GM19239 (cell line): Measurements from ENCODE around the gene TLE4.
A peak's percentile ranks its signal among the peaks of the same experiment; 100 is the strongest.
"Not testable (repeated sequence)": the region's sequence is repeated elsewhere in the genome, so short reads cannot be mapped to it uniquely, and the experiment has no call there.

ENCODE experiments used
- DNase-seq: peaks from one replicate; pipeline ENCODE4 v3.0.0; 2011; ENCODE audit warnings: low spot score; ENCODE audit not compliant: insufficient read length
- FAIRE-seq: peaks from 2 replicates; lab custom pipeline; 2011; peaks lifted over from hg19 to GRCh38; lab: Jason Lieb, UNC

Gene TLE4

DNA sequence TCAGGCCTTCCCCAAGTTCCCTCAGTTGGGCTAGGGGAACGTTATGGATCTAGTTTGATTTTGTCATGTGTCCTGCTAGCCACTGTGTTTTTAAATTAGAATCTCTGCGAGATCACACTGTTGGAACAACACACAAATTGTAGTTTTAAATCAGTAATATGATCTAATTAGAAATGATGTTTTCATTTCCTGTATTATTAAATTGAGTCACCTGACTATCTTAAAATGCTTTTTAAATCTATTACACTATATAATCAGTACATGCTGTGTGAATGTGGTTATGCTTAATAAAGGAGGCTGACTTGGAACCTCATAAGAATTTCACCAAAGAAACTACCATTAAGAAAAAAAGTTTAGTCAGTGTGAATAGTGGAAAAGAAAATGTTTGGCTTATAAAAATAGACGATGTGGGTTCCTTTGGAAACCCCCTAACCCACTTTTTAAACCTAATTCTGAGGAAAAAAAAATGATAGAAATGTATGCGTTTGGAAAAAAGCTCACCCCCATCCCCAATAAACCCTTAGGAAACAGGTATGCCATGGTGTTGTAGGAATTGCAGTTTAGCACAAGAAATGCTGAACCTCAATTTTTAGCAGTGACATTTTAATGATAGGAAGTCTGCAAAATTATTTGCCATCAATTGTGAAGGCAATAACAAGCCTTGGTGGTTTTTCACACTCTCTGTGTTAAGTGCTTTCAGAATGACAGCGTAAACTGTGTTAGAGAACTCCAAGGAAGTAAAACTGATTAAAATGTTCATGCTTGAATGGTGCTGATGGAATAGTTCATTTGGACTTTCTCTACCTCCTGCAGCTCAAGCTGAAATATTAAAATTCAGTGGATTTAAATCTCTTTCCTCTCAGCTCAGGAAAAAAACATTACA is 59.0 kb downstream of the TLE4 start:
- DNase-seq, result no peak
- no peak for FAIRE-seq

DNA sequence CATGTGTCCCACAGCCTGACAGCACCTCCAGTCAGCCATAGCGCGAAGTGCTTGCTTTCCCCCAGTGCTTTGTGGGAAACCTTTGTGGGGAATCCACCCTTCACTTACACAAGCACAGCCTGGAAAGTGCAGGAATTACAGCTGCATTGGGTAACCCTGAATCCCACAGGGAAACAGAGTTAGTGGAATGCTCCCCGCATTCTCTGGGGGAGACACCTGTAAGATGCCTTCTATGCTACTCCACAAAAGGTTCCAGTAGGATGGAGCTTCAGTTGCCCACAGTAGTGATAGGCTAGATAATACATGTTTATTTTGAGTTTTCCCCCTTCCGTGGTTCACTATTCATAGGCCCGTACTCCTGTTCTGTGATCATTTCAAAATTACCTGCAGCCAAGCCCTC is 60.3 kb downstream of the TLE4 start:
- FAIRE-seq (no peak), DNase-seq (no peak)

DNA sequence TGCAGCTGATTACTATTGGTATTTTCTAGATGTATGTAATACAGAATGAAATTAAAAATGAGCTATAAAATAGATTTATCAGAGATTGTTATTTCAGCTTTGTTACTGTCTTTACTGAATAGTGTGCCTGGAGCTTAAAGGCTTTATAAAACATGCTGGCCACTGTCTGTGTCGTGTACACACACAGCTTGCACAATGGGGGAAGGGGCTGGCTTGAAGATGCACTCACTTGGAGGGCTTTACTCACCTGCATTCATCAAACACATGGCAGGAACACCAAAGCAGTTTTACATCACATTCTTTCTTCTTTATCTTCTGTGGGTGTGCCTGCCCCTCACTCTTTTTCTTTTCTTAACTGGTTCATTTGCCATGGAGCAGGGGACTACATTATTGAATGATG is 60.9 kb downstream of the TLE4 start:
- FAIRE-seq, result no peak
- DNase-seq, result no peak

DNA sequence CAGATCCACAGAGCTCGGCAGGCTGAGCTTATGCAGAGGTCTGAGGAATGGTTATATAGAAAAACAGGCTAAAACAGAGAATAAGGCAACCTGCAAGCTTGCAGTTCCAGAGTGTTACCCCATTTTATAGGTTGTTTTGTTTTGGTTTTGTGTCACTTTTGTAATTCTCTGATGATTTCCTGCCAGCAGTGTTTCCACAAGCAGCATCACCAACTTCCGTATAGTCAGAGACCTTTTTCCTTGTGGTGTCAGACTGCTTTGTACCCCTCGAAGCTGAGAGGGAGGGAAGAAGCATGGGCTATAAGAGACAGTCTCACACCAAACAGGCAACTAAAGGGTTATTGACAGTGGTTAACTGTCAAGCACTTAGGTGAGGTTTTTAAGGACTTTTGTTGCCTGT is 61.8 kb downstream of the TLE4 start:
- no peak for FAIRE-seq
- DNase-seq, result no peak

DNA sequence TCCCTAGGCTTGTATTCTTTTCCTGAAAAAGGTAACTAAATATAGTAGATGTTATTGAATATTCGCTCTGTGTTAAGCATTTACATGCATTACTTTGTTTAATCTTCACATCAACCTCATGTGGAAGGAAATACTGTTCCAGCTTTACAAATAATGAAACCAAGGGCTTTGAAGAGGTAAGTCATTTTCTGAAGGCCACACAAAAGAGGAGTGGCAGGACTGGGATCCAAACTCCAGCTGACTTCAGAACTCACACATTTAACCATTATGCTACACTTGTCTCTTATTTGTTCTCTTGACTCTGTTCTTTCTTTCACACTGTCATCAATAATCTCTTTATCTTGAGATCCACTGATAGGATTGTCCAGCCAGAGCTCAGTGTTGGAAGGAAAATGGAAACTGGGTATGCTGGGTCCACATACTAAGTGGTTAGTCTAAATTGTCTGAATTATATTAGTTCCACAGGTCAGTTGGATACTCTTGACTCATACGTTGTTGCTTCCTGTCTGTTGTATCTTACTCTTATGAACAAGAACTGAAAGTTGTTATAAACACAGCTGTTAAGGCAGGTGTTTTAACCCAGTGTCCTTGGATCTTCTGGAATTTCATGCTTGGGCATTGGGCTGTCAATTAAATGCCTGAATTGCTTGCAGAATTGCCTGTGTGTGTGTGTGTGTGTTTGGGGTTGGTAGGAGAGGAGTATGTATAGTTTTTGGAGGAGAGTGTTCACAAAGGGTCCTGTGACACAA is 65.6 kb downstream of the TLE4 start:
- FAIRE-seq, result peak; percentile 47
- DNase-seq, result no peak

DNA sequence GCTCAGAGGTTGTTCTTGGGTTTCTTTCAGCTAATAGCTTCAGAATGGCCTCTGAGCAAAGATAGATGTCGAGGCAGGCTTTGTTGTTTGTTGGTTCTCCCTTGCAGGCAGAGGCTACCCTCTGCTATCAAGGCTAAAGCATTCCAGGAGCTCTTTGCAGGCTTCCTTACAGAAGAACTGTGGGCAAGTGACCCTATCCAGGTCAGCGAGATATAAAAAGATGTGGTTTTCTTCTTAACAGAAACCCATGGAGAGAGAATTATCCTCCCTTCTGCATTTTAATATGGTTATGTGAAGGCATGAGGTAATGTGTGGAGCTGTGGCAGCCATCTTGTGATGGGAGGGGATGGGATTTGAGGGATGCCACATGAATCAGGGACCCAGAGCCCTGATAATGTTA is 67.0 kb downstream of the TLE4 start:
- FAIRE-seq (no peak), DNase-seq (no peak)

DNA sequence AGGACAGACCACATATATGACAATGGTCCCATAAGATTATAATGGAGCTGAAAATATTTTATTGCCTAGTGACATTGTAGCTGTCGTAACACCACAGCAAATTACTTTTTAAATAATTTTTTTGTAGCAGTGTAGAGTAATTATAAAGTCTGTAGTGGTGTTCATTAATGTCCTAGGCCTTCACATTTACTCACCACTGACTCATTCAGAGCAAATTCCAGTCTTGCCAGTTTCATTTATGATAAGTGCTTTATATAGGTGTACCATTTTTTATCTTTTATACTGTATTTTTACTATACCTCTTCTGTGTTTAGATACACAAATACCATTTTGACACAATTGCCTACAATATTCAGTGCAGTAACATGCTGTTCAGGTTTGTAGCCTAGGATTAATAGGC is 67.6 kb downstream of the TLE4 start:
- no peak for DNase-seq
- no peak for FAIRE-seq

DNA sequence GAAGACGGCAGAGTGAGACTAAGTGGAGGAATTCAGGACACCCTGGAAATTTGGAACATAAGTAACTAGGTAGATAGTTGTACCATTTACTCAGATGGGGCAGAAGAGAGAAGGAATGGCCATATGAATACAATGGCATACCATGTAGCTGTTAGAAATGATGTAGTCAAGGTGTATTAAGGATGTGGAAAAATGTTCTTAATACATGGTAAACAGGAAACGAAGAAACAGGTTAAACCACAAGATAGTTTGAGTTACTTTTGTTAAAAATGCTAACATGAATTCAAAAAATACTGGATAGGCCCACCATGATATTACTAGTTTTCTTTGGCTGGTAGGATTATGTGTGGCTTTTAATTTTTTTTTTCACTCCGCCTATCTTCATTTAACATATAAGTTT is 68.3 kb downstream of the TLE4 start:
- not testable (repeated sequence) for FAIRE-seq

DNA sequence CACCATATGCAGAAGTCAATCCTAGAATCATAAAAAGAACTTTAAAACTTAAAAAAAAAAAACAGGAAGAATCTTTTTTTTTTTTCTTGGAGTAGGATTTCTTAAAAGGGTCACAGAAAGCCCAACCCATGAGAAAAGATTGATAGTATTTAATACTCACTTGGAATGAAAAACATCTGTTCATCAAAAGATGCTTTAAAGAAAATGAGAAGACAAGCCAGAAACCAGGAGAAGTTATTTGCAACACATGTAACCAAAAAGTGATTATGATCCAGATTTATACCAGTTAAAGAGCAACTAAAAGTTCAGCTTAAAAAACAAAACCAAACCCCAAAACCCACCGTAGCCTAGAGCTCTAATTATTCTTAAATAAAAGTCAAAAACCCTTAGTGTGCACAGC is 69.3 kb downstream of the TLE4 start:
- no peak for DNase-seq
- no peak for FAIRE-seq

More for the DNA sequence above, 68.3 kb downstream of the TLE4 start:
- DNase-seq, result not testable (repeated sequence)

DNA sequence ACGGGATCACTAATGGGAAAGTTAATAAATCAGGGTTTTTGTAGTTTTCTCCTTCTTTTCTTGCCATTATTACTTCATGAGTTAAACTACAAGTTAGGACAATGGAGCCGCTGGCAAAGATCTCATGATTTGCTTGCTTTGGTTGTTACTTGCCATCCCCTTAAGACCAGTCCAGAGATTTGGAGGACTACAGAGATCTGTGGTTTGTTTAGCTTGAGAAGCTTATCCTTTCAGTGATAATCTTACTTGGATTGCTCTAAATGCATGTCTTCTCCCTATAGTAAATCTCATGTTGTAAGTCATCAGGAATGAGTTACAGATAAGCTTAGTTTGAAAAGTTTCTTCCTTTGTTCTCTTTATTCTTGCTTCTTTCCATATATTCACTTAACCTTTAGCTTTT is 70.9 kb downstream of the TLE4 start:
- FAIRE-seq (no peak), DNase-seq (no peak)

DNA sequence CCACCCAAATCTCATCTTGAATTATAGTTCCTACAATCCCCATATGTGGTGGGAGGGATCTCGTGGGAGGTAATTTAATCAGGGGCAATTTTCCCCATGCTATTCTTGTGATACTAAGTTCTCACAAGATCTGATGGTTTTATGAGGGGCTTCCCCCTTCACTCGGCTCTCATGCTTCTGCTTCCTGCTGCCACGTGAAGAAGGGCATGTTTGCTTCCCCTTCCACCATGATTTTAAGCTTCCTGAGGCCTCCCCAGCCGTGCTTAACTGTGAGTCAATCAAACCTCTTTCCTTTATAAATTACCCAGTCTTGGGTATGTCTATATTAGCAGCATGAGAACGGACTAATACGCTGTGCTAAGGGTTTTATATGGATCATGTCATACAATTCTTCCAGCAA is 72.3 kb downstream of the TLE4 start:
- DNase-seq (no peak), FAIRE-seq (no peak)

DNA sequence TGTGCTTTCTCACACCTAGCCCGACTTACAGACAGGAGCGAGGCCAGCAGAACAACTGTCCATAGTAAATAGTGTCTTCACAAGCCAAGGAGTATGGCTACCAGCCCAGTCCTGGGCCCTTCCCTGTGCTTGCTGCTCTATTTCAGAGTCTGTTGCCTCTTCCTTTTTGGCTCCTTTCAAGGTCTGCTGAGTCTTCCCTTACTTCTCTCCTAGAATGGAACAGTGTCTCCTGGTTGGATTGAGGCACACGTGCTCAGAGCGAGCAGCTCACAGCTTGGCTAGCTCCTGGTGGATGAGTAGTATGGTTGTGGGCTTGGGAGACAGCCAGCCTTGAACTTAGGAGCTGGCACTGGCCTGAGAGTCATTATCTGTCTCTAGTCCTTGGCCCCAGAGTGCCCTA is 72.8 kb downstream of the TLE4 start:
- no peak for DNase-seq
- FAIRE-seq, result no peak

DNA sequence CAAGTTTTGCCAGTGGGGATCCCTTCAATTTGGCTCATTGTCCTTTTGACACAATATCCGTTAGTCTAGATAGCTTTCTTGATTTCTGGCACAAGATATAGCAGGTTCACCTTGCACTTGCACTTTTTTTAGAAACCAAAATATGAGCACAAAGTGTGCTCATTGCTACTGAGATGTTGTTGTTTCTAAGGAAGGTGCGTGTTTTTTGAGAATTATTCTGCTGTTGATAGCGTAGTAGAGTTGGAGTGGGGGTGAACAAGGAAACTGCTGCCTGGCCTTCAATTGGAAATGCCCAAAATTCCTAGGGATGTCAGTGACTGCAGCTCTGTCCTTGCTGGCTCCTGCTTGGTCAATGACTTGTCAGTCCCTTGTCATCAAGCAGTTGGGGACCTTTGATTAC is 73.3 kb downstream of the TLE4 start:
- FAIRE-seq, result no peak
- no peak for DNase-seq

DNA sequence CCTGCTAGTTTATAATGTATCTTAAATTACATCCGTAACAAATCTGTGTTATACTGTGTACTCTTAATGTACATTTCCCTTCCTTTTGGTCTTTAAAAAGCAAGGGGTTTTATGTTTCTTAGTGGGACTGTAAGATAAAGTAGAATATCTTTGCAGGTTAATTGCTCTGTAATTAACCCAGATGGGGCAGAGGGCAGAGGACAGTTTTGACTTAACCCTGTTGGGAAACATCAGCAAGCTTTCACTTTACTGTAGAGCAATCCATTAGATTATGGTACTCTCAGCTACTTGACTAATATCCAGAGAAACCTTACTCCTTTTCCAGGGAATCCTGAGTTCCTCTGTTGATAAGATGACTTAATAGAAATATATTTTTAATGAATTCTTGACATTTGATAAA is 74.3 kb downstream of the TLE4 start:
- no peak for DNase-seq
- FAIRE-seq, result no peak

DNA sequence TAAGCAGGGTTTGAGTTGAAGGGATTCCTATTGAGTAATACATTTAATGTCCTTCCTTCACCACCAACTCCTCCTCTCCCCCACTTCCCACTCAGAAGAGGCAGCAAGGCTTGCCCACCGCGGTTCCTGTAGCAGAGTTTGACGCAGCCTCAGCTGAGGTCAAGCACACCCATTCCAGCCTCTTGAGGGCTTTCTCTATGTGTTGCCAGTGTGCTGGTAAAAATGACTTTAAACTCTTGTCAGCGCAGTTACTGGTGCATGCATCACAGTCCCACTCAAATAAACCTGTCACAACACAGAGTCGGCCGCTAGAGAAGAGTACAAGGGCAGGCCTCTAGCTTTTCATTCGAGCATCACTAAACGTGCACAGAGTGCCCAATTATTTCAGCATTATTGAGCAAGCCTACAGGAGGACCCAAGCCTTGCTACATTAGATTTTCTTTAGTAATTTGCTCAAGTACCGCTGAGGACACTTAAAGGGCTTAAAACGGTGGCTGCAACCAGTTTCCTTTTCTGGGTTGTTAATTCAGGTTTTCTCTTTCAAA is 79.6 kb downstream of the TLE4 start:
- FAIRE-seq, result no peak
- no peak for DNase-seq

DNA sequence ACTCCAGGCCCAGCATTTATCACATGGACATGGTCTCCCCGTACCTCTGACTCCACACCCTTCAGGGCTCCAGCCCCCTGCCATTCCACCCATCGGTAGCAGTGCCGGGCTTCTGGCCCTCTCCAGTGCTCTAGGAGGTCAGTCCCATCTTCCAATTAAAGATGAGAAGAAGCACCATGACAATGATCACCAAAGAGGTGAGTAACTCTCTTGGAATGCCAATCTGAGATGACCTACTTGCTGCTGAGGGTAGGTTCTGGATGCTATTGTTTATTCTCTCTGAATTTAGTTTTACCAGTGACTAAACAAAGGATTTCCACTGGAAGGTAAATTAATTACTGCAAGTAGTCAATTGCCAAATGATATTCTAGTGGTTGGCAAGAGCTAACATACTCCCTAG is 80.8 kb downstream of the TLE4 start:
- FAIRE-seq (no peak), DNase-seq (no peak)

DNA sequence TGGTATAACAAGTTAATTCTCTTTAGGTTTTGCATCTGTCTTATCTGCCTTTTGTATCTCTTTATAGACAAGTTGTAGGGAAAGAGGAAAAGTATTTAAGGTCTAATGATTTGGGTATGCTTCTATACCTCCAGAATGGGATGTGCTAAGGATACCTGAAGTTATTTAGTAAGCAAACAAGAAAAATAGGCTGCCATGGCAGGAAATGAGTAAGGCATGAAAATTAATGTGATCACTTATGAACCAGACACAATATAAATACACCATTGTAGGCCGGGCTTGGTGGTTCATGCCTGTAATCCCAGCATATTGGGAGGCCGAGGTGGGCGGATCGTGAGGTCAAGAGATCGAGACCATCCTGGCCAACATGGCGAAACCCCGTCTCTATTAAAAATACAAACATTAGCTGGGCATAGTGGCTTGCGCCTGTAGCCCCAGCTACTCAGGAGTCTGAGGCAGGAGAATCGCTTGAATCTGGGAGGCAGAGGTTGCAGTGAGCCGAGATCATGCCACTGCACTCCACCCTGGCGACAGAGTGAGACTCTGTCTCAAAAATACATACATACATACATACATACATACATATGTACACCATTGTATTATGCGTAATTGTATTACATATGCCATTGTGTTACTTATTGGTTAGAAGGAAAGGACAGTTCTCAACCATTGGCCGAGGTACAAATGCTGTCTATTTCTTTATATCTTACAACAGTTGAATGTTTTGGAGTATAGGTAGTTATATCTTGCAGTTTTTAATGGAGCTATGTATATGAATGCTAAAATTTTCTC is 83.0 kb downstream of the TLE4 start:
- not testable (repeated sequence) for FAIRE-seq, DNase-seq

DNA sequence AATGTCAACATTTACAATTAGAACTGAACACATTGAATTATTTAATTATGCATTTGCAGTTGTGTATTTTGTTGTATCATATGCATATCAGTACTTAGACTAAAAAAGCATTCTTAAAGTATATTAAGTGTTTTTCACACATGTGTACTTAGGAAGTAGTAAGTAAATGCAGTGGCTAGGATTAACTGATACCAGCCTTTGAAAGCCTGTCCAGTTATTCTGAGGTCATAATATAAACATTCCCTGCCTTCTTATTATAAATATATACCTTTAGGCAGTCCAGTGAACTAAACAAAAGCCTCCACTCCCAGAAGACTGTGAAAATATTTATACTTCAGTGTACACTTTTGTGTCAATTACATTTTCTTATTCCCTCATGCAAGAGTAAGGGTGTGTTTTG is 83.8 kb downstream of the TLE4 start:
- DNase-seq (no peak), FAIRE-seq (no peak)

DNA sequence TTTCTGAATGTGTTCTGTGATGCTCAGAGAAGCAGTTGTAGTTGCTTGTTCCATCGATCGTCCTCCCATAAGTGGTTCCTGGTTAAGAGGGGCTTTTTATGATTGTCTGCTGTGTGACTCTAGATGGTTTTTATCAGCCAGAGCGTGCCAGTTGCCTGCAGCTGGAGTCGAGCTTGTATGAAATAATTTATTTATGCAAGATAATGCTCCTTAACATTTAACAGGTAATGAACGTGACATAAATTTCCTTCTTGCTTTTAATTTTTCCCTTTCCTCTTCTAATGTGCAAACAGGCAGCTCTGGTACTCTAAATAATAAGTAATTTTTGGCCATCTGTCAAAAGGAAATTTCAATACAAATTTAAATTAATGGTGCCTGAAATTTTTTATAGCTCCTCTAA is 84.4 kb downstream of the TLE4 start:
- DNase-seq (no peak), FAIRE-seq (no peak)

DNA sequence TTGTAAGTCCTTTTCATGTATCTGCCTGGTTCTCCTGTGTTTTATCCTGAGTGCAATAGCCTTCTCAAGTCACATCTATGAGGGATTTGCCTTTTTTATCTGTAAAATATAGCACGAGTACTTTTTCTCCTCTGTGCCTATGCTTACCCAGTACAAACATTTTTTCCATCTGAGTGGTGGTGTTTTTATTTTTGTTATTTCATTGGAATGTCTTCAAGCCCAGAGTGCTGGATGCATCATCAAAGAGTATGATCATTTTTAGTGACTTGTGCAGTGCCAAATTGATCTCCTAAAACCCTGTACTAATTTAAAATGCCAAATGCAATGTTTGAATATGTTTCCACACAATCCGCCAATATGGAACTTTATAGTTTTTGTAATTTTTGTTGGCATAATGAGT is 86.1 kb downstream of the TLE4 start:
- DNase-seq (no peak), FAIRE-seq (no peak)

DNA sequence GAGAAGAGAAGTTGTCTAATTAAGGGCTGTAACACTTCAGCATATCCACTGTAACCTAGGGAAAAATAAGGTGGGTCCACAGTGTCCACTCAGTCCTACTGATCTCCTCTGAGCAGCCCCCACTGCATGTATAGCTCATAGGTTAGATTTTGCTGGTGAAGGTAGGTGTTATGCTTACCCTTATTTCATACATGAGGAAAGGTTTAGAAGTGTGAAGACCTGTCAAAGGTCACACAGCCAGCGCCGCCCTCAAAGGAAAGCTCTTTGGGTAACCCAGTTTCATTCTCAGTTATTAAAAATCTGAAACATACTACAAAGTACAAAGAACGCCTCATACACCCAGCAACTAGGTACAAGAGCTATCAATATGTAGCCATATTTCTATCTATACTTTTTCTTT is 87.2 kb downstream of the TLE4 start:
- no peak for FAIRE-seq
- no peak for DNase-seq
